H1 (cell line): ENCODE results near the gene ACY1. TPM values are rescaled to one million over a fixed set of nuclear protein-coding genes. Genes with fewer than 3 reads are reported as not detected.
A peak's percentile ranks its signal among the peaks of the same experiment; 100 is the strongest.

Experiments
- CTCF ChIA-PET: fragments of 300-600 bp; sonication (Branson Sonifier 250); formaldehyde crosslinking; loops from one replicate; lab custom pipeline; 2021; ENCODE audit not compliant: partially characterized antibody; lab: Charles Lee
- POLR2A ChIA-PET: fragments of 300-600 bp; sonication (Branson Sonifier 250); formaldehyde crosslinking; loops from one replicate; lab custom pipeline; 2021; ENCODE audit warnings: inconsistent platforms; ENCODE audit not compliant: partially characterized antibody; lab: Charles Lee
- DNase-seq, 2 experiments: peaks; one replicate each; pipeline versions ENCODE4 v3.0.0 to v3.0.0-alpha.2; 2010 to 2022; ENCODE audit warnings: low spot score in 2 of 2, low read depth in 1 of 2, mixed read lengths in 1 of 2
- FAIRE-seq: peaks from 2 replicates; lab custom pipeline; 2011; peaks lifted over from hg19 to GRCh38; lab: Jason Lieb, UNC
- H2AFZ ChIP-seq: 2 replicates; pipeline ENCODE4 v1.8.1; 2012; ENCODE audit warnings: low read length, inconsistent platforms
- H2AK5ac ChIP-seq: 2 replicates; pipeline ENCODE4 v1.6.1; 2013; ENCODE audit warnings: low read depth, low read length
- H2BK120ac ChIP-seq: replicated peaks from 2 replicates; pipeline ENCODE3; 2013; ENCODE audit warnings: low read depth, low read length, inconsistent platforms
- H2BK12ac ChIP-seq: 2 replicates; pipeline ENCODE4 v1.6.1; 2013; ENCODE audit warnings: low read depth, low read length
- H2BK15ac ChIP-seq: 2 replicates; pipeline ENCODE4 v1.6.1; 2013; ENCODE audit warnings: low read length
- H2BK20ac ChIP-seq: 2 replicates; pipeline ENCODE4 v1.6.1; 2013; ENCODE audit warnings: low read length
- H2BK5ac ChIP-seq: 2 replicates; pipeline ENCODE4 v1.6.1; 2013; ENCODE audit warnings: low read depth, low read length
- H3K14ac ChIP-seq: 2 replicates; pipeline ENCODE4 v1.6.1; 2013; ENCODE audit warnings: inconsistent platforms; ENCODE audit not compliant: insufficient read length
- H3K18ac ChIP-seq: 2 replicates; pipeline ENCODE4 v1.6.1; 2013; ENCODE audit warnings: low read length; ENCODE audit errors: extremely low read depth
- H3K23ac ChIP-seq: 2 replicates; pipeline ENCODE4 v1.6.1; 2013; ENCODE audit warnings: inconsistent platforms; ENCODE audit not compliant: insufficient read length
- H3K23me2 ChIP-seq: 2 replicates; pipeline ENCODE4 v1.6.1; 2013; ENCODE audit warnings: low read depth, low read length
- H3K27ac ChIP-seq: 2 replicates; pipeline ENCODE4 v1.6.1; 2011; ENCODE audit warnings: low read depth, low read length, inconsistent platforms
- H3K27me3 ChIP-seq, 4 experiments: replicated peaks in 1 of 4; 1 replicate in 1 of 4; 2 replicates in 3 of 4; pipeline versions ENCODE4 v1.6.1 to v1.8.1; 2011 to 2013; ENCODE audit warnings: low read length in 3 of 4, mild to moderate bottlenecking in 3 of 4, inconsistent platforms in 2 of 4, mixed read lengths in 2 of 4, moderate library complexity in 1 of 4; ENCODE audit not compliant: control insufficient read depth in 3 of 4, insufficient read depth in 3 of 4; ENCODE audit errors: extremely low read depth in 1 of 4
- H3K36me3 ChIP-seq, 4 experiments: 2 replicates each; pipeline versions ENCODE4 v1.6.1 to v1.8.1; 2011 to 2013; ENCODE audit warnings: mild to moderate bottlenecking in 4 of 4, low read length in 3 of 4, moderate library complexity in 2 of 4, control low read depth in 1 of 4, inconsistent platforms in 1 of 4; ENCODE audit not compliant: insufficient read depth in 4 of 4, control insufficient read depth in 2 of 4
- H3K4ac ChIP-seq: replicated peaks from 2 replicates; pipeline ENCODE3; 2013; ENCODE audit warnings: low read length, low read depth, mixed read lengths, inconsistent platforms; ENCODE audit not compliant: insufficient read length
- H3K4me1 ChIP-seq, 4 experiments: replicated peaks in 1 of 4; 1 replicate in 1 of 4; 2 replicates in 3 of 4; pipeline versions ENCODE4 v1.6.1 to v1.8.1; 2011 to 2013; ENCODE audit warnings: low read length in 3 of 4, inconsistent platforms in 2 of 4, mixed read lengths in 1 of 4; ENCODE audit not compliant: insufficient read depth in 4 of 4, control insufficient read depth in 3 of 4
- H3K4me2 ChIP-seq, 2 experiments: 2 replicates each; pipeline versions ENCODE4 v1.6.1 to v1.8.1; 2011 to 2013; ENCODE audit warnings: low read depth in 2 of 2, low read length in 2 of 2, control low read depth in 1 of 2, inconsistent platforms in 1 of 2, mild to moderate bottlenecking in 1 of 2; ENCODE audit not compliant: insufficient read depth in 1 of 2
- H3K4me3 ChIP-seq, 4 experiments: fragments of 200-600, 300-600 bp in 1 of 4; sonication (generic), shearing (Covaris generic), sonication (Bioruptor Twin) in 1 of 4; 2 replicates each; pipeline versions ENCODE4 v1.5.1 to v1.8.1; 2011 to 2016; ENCODE audit warnings: low read length in 4 of 4, low read depth in 3 of 4, control low read depth in 2 of 4, inconsistent platforms in 2 of 4, mild to moderate bottlenecking in 2 of 4, mixed read lengths in 1 of 4, moderate library complexity in 1 of 4; ENCODE audit not compliant: insufficient read depth in 2 of 4; ENCODE audit errors: extremely low read depth in 1 of 4
- H3K56ac ChIP-seq: replicated peaks from 2 replicates; pipeline ENCODE3; 2013; ENCODE audit warnings: low read depth, mild to moderate bottlenecking, mixed read lengths, low read length, inconsistent platforms; ENCODE audit not compliant: insufficient read length
- H3K79me1 ChIP-seq: 2 replicates; pipeline ENCODE4 v1.6.1; 2013; ENCODE audit warnings: low read depth, low read length, control low read depth
- H3K79me2 ChIP-seq, 2 experiments: 2 replicates each; pipeline versions ENCODE4 v1.6.1 to v1.8.1; 2012 to 2013; ENCODE audit warnings: low read length in 2 of 2, mild to moderate bottlenecking in 2 of 2, inconsistent platforms in 1 of 2; ENCODE audit not compliant: insufficient read depth in 2 of 2, control insufficient read depth in 1 of 2
- H3K9ac ChIP-seq, 4 experiments: replicated peaks in 1 of 4; 1 replicate in 1 of 4; 2 replicates in 3 of 4; pipeline versions ENCODE4 v1.6.1 to v1.8.1; 2011 to 2013; ENCODE audit warnings: low read depth in 3 of 4, low read length in 3 of 4, control low read depth in 2 of 4, mild to moderate bottlenecking in 2 of 4, moderate library complexity in 2 of 4, inconsistent platforms in 1 of 4; ENCODE audit errors: extremely low read depth in 1 of 4
- H3K9me3 ChIP-seq, 2 experiments: 2 replicates each; pipeline versions ENCODE4 v1.6.1 to v1.8.1; 2012 to 2013; ENCODE audit warnings: mild to moderate bottlenecking in 2 of 2, moderate library complexity in 2 of 2, control low read depth in 1 of 2, inconsistent platforms in 1 of 2, low read depth in 1 of 2, low read length in 1 of 2, mixed read lengths in 1 of 2; ENCODE audit not compliant: insufficient read depth in 2 of 2
- H4K20me1 ChIP-seq, 2 experiments: replicated peaks in 1 of 2; 2 replicates each; pipeline versions ENCODE3 to v1.8.1; 2011 to 2013; ENCODE audit warnings: inconsistent platforms in 2 of 2, low read length in 2 of 2, mild to moderate bottlenecking in 1 of 2; ENCODE audit not compliant: insufficient read depth in 2 of 2, control insufficient read depth in 1 of 2
- H4K5ac ChIP-seq: 2 replicates; pipeline ENCODE4 v1.6.1; 2013; ENCODE audit warnings: low read length, low read depth, mixed read lengths, inconsistent platforms; ENCODE audit not compliant: insufficient read length
- H4K8ac ChIP-seq: 2 replicates; pipeline ENCODE4 v1.8.0; 2013; ENCODE audit warnings: mild to moderate bottlenecking, moderate library complexity, low read length, inconsistent platforms; ENCODE audit not compliant: insufficient read depth; ENCODE audit errors: extremely low read depth
- H4K91ac ChIP-seq: replicated peaks from 2 replicates; pipeline ENCODE3; 2013; ENCODE audit warnings: low read length, mixed read lengths, inconsistent platforms; ENCODE audit not compliant: insufficient read length
- GTF2F1 ChIP-seq: IDR thresholded peaks from 2 replicates; pipeline ENCODE4 v1.6.1; 2012; ENCODE audit warnings: low read depth, low read length, improper control_type of control experiment, borderline replicate concordance
- HDAC6 ChIP-seq: IDR thresholded peaks from one replicate; pipeline ENCODE4 v1.7.1; 2012; ENCODE audit warnings: low read depth, mild to moderate bottlenecking, inconsistent platforms, low read length, moderate library complexity
- KDM1A ChIP-seq: fragments of 200-600, 300-600 bp; sonication (generic); IDR thresholded peaks from 2 replicates; pipeline ENCODE4 v1.7.1; 2016; ENCODE audit warnings: mild to moderate bottlenecking, low read length, borderline replicate concordance
- KDM5A ChIP-seq: fragments of 200-600 bp; IDR thresholded peaks from 2 replicates; pipeline ENCODE4 v1.7.1; 2012; ENCODE audit warnings: mild to moderate bottlenecking, low read length, inconsistent platforms, mixed read lengths
- NRF1 ChIP-seq: IDR thresholded peaks from 2 replicates; pipeline ENCODE4 v1.6.1; 2011; ENCODE audit warnings: mild to moderate bottlenecking, low read depth, low read length, improper control_type of control experiment
- PHF8 ChIP-seq: fragments of 200-600 bp; sonication (generic); conservative IDR thresholded peaks from 2 replicates; pipeline ENCODE4 v1.7.1; 2012; ENCODE audit warnings: low read depth, mild to moderate bottlenecking, inconsistent platforms, low read length, moderate library complexity
- RFX5 ChIP-seq: IDR thresholded peaks from 2 replicates; pipeline ENCODE4 v1.6.1; 2011; ENCODE audit warnings: low read depth, low read length, improper control_type of control experiment, borderline replicate concordance
- TAF7 ChIP-seq: optimal IDR thresholded peaks from 2 replicates; pipeline ENCODE3; 2011; ENCODE audit warnings: low read depth, mild to moderate bottlenecking, inconsistent platforms, low read length, moderate library complexity, borderline replicate concordance
- WGBS, 2 experiments: shearing (Covaris generic) in 1 of 2; methylation state at CpG; one replicate each; pipeline versions ENCODE4 v1.1.6 to v1.1.7; 2013 to 2015; ENCODE audit warnings: low lambda C conversion rate in 2 of 2, mixed read lengths in 2 of 2, inconsistent platforms in 1 of 2, low coverage in 1 of 2, missing lambda C conversion rate in 1 of 2; ENCODE audit not compliant: insufficient replicate concordance in 2 of 2, insufficient coverage in 1 of 2, insufficient read length in 1 of 2; ENCODE audit errors: extremely low coverage in 1 of 2, missing lambda C conversion rate in 1 of 2; 5-methylcytosine and 5-hydroxymethylcytosine counted together
- polyA plus RNA-seq, 7 experiments: library from polyadenylated mRNA; depleted of rRNA in 3 of 7; stranded (reverse) in 5 of 7; unstranded in 2 of 7; fragments of >200 nt in 5 of 7; fragments of 200-250 nt in 2 of 7; gene quantifications; 1 replicate in 5 of 7; 2 replicates in 1 of 7; 4 replicates in 1 of 7; pipeline versions ENCODE4 v1.2.1 to v1.2.3, GENCODE V29; 2011 to 2013; ENCODE audit warnings: missing spikeins in 2 of 7, mixed read lengths in 2 of 7
- total RNA-seq: library from RNA; stranded (reverse); fragmentation: NEBNext Ultra II Directional; extraction: Animal tissue kit (Norgen Biotek cat#: 25700); gene quantifications from 2 replicates; pipeline ENCODE4 v1.2.1, GENCODE V29; 2021

ACY1 gene
- total and polyA plus RNA-seq, 2 of the 8 experiments (the other 6 are each of a cell fraction or from before 2014, with no cell fraction given): 48.3 to 113 TPM

DNA sequence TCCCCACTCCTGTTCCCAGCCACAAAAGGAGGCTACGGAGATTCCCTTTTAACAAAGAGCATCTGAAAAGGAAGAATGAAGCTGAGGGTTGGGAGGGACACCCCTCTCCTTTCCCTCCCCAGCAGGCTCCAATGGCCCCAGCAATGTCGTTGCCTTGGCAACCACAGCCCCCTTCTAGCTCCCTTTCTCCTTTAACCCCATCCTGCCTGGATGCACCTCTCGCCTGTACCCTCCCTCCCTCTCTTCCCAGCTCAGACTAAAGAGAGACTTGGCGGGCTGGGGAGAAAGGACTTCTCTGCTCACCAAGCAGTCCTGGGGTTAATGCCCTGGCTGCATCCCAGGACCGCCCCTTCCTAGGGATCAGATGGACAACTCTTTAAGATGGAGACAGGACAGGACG lies 19.4 kb downstream of the ACY1 start:
- Histone ChIP-seq H3K56ac (no peak overlapping the region), H3K23ac (no peak overlapping the region)
- FAIRE-seq: no peak

More for the DNA sequence above, 19.4 kb downstream of the ACY1 start:
- Histone ChIP-seq H3K4me2 (peak overlapping the region; percentile 24 to 50; a peak in 3 of 4 replicates), H3K4me3 (peak overlapping the region in 3 of 4 experiments; percentile 8 to 10 (median 9); a peak in 3 of 8 replicates), H2BK20ac (no peak overlapping the region), H3K23me2 (peaks cover 3% of the 10 kb centered on the region; the same call in 1 of the 2 replicates), H3K4ac (no peak overlapping the region), H4K8ac (no peak overlapping the region), H2BK5ac (no peak overlapping the region; the same call in 1 of the 2 replicates), H3K79me1 (no peaks in the 10 kb centered on the region), H3K18ac (no peak overlapping the region), H2AFZ (0 out of 2 replicates have a peak overlapping the region, but pooled peaks have one; percentile 42)
- TF ChIP-seq TAF7 (no peak), HDAC6 (no peak), KDM1A (no peak), RFX5 (no peak), PHF8 (no peak), GTF2F1 (no peak), KDM5A (no peak), NRF1 (no peak)
- TF ChIP-seq, all 59 proteins: peak for 0
- Histone ChIP-seq H3K27ac (no peak overlapping the region), H4K5ac (no peak overlapping the region), H2AK5ac (no peak overlapping the region), H3K9me3 (no peaks in the 10 kb centered on the region), H4K20me1 (no peaks in the 10 kb centered on the region), H2BK120ac (no peak overlapping the region), H2BK12ac (no peak overlapping the region), H3K9ac (no peak overlapping the region), H3K14ac (no peak overlapping the region), H3K79me2 (no peaks in the 10 kb centered on the region), H3K4me1 (peaks cover 10 to 53% (median 34%) of the 10 kb centered on the region in 4 experiments), H3K36me3 (no peaks in the 10 kb centered on the region), H3K27me3 (no peaks in the 10 kb centered on the region; a peak in 2 of 7 replicates), H2BK15ac (no peak overlapping the region), H4K91ac (peak overlapping the region; percentile 63)
- POLR2A ChIA-PET: interaction anchor here (0.9 to 3.8 kb wide), 7 partner anchors 8 to 152 kb away, joined by 3 to 24 read pairs (median 5); partner anchors contain the start of genes DUSP7 and POC1A
- DNase-seq: peak in 1 of 2 experiments; percentile 59
- WGBS, 2 experiments: 43% methylated on average over 6 of the region's 6 CpGs; no CpG with 5 or more reads in 1 of the 2 experiments
- CTCF ChIA-PET: interaction anchor here (0.7 to 24.7 kb wide), 33 partner anchors 10 to 386 kb away, joined by 3 to 984 read pairs (median 8); partner anchors contain the start of genes ABHD14A, ABHD14B, ACY1 and DUSP7
